ENCODE results near the gene PFKL. TPM values are rescaled to one million over a fixed set of nuclear protein-coding genes. Genes with fewer than 3 reads are reported as not detected.
"Not testable (repeated sequence)": the region's sequence is repeated elsewhere in the genome, so short reads cannot be mapped to it uniquely, and the experiment has no call there.

Gene PFKL
- total RNA-seq, 2 experiments from 2014 or later: 218 to 221 TPM

DNA sequence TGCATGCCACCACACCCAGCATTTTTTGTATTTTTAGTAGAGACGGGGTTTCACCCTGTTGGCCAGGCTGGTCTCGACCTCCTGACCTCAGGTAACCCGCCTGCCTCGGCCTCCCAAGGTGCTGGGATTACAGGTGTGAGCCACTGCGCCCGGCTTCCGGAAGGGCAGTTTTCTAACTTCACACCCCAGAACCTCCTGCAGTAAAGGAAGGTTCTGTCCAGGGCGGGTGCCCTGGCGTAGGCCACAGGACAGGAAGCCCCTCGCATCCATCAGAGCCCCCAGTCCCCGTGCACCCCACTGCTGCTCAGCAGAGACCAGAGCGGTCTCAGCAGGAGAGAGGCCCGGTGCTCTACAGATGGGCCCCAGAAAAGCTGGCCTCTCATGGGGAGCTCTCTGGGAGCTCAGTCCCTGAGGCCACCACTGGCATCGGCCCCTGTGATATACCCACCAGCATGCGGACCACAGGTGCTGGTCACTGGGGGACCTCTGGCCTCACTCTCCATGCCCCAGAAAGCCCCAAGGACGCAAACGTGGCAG lies 34.1 kb upstream of the PFKL start:
- Mint-ChIP-seq H3K27me3 (no peaks in the 10 kb centered on the region), H3K4me3 (no peak overlapping the region), H3K27ac (no peak overlapping the region), H3K36me3 (ENCODE audit: low read depth) (no peaks in the 10 kb centered on the region), H3K4me1 (no peaks in the 10 kb centered on the region), H3K9me3 (no peaks in the 10 kb centered on the region)
- ChIA-PET CTCF (no interaction called here), POLR2A (no interaction called here)
- no peak for DNase-seq

DNA sequence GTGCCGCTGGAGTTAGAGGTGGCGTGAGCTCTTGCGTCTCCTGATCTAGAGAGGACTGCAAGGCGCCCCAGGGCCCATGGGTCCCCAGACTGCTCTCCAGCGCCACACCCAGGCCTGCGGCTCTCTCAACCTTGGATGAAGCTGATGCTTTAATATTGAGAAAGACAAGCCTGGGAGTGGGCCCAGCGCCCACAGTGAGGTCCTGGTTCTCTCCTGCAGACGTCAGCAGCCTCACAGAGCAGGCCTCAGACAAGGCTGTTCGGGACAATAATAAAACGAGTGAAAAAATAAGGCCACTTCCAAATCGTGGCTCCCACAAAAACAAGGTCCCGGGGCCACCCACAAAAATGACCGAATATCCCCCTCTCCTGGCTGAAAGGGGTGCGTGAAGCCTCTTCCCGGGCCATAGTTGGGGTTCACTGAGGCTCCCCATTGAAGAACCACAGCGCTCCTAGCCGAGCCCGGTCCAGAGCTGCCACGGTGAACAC lies 32.2 kb upstream of the PFKL start:
- ChIA-PET POLR2A (no interaction called here), CTCF (interaction anchor here (0.7 kb wide), 1 partner anchor 195 kb away, joined by 3 read pairs; no protein-coding TSS in a partner anchor)
- H3K27ac Mint-ChIP-seq: no peak overlapping the region
- no peaks in the 10 kb centered on the region for H3K36me3 Mint-ChIP-seq (ENCODE audit: low read depth)
- no peaks in the 10 kb centered on the region for H3K27me3 Mint-ChIP-seq
- H3K9me3 Mint-ChIP-seq: no peaks in the 10 kb centered on the region
- H3K4me1 Mint-ChIP-seq: no peaks in the 10 kb centered on the region
- DNase-seq: peak; percentile 33
- no peak overlapping the region for H3K4me3 Mint-ChIP-seq

DNA sequence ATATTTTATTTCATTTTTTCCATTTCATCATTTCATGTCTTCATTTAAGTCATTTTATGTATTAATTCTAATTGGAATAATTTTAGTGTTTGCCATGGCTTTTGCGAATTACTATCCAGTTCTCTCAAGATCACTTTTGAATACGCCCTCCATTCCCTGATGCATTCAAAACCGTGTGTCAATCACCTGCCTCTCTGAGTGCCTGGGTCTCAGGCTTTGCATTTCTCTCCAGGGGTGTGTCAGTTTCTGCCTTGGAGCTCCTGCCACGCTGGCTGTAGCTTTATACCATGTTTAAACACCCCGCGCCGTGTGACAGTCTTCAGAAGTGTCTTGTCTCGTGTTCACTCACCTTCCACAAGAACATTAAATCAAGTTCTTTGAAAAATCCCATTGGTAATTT lies 30.8 kb upstream of the PFKL start:
- CTCF ChIA-PET: interaction anchor here (1.0 to 1.3 kb wide), 2 partner anchors 29 to 162 kb away, joined by 3 read pairs; no protein-coding TSS in a partner anchor
- Mint-ChIP-seq H3K27me3 (no peaks in the 10 kb centered on the region), H3K36me3 (ENCODE audit: low read depth) (no peaks in the 10 kb centered on the region), H3K9me3 (no peaks in the 10 kb centered on the region), H3K4me3 (no peak overlapping the region), H3K4me1 (no peaks in the 10 kb centered on the region), H3K27ac (no peak overlapping the region)
- POLR2A ChIA-PET: interaction anchor here (1.0 kb wide), 1 partner anchor 28 kb away, joined by 3 read pairs; no protein-coding TSS in a partner anchor
- DNase-seq: no peak

DNA sequence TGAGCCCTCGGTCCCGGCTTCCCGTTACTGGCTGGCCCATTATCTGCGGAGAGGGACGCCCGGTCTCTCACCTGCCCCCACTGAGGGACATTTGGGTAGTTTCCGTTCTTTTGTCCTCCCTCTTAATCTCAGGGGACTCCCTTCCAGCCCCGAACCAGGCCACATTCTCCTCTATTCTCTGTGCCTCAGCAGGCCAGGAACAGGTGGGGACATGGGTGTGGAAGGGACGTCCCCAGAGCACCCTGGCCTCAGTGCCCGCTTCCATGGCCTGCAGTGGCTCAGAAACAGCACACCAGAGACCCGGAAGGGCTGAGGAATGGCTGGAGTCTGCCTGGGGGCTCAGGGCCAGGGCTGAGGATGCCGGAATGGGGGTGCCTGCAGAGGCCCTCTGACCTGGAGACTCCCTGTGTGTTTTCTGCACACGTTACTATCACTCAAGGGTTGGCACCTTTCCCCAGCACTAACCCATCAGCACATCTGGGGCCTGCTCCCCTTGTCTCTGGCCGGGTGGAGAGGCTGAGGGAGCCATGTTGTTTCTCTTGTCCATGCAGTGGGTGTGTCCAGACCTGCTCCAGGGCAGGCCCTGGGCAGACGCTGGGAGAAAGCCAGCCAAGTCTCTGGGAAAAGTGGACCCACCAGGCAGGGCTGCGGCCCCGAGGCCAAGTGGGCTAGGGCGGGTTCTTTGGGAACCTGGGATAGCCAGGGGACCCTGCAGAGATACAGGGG lies 28.1 kb upstream of the PFKL start:
- no peak for DNase-seq
- H3K36me3 Mint-ChIP-seq (ENCODE audit: low read depth): no peaks in the 10 kb centered on the region
- ChIA-PET POLR2A (no interaction called here), CTCF (interaction anchor here (0.7 kb wide), 1 partner anchor 344 kb away, joined by 10 read pairs; no protein-coding TSS in a partner anchor)
- no peak overlapping the region for H3K4me3 Mint-ChIP-seq
- H3K27me3 Mint-ChIP-seq: peaks cover 16% of the 10 kb centered on the region
- no peaks in the 10 kb centered on the region for H3K4me1 Mint-ChIP-seq
- H3K27ac Mint-ChIP-seq: no peak overlapping the region
- no peaks in the 10 kb centered on the region for H3K9me3 Mint-ChIP-seq

DNA sequence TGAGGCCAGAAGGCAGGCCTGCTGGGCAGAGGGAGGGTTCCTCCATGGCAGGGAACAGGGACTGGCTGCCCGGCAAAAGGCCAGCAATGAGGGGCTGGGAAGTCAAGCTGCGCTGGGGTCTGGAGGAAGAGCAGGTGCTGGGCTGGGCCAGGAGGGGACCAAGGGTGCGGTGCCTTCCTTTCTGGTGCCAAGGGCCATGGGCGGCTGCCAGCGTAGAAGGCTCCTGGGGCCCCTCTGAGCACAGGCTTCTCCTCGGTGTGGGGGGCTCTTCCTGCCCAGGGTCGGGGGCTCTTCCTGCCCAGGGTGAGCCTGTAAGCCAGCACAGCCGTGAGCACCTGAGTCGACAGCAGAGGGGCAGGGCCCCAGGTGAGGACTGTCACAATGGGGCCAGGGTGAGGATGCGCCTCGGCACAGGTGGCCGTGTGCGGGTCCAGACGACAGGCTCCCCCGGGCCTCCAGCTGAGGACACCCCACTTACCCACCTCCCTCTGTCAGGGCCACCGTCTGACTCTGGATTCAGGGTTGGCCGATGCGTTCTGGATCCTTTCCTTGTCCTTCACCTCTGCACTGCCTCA lies 27.5 kb upstream of the PFKL start:
- POLR2A ChIA-PET: no interaction called here
- Mint-ChIP-seq H3K4me3 (no peak overlapping the region), H3K27ac (no peak overlapping the region), H3K36me3 (ENCODE audit: low read depth) (no peaks in the 10 kb centered on the region), H3K27me3 (peaks cover 19% of the 10 kb centered on the region), H3K9me3 (no peaks in the 10 kb centered on the region), H3K4me1 (no peaks in the 10 kb centered on the region)
- no peak for DNase-seq
- CTCF ChIA-PET: no interaction called here

DNA sequence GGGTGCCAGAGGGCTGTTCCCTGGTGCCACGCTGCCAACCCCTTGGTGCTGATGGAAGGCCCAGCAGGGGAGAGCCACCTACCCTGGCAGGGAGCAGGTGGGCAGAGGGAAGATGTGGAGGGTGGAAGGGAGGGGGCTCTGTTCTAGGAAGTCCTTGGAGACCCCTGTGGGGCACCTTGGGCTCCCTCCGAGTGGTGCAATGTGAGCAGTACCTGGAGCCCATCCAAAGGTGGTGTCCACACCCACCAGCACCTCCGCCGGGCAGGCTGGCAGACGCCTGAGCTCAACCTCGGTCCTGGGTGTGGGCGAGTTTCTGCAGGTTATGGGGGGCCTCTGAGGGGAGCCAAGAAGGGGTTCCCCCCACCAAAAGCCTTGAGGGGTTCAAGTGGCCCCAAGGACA lies 26.8 kb upstream of the PFKL start:
- H3K27me3 Mint-ChIP-seq: peaks cover 19% of the 10 kb centered on the region
- no peaks in the 10 kb centered on the region for H3K36me3 Mint-ChIP-seq (ENCODE audit: low read depth)
- no peaks in the 10 kb centered on the region for H3K4me1 Mint-ChIP-seq
- H3K27ac Mint-ChIP-seq: no peak overlapping the region
- H3K4me3 Mint-ChIP-seq: no peak overlapping the region
- no peak for DNase-seq
- ChIA-PET CTCF (no interaction called here), POLR2A (no interaction called here)
- no peaks in the 10 kb centered on the region for H3K9me3 Mint-ChIP-seq

DNA sequence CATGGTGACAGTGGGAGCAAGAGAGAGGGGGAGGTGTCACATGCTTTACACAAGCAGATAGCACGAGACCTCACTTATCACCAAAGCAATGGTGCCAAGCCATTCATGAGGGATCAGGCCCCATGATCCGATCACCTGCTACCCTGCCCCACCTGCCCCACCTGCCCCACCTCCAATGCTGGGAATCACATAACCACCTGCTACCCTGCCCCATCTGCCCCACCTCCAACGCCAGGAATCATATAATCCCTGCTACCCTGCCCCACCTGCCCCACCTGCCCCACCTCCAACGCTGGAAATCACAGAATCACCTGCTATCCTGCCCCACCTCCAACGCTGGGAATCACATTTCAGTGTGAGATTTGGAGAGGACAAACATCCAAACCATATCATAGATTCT lies 24.8 kb upstream of the PFKL start:
- Mint-ChIP-seq H3K4me3 (no peak overlapping the region), H3K27me3 (peaks cover 23% of the 10 kb centered on the region)

DNA sequence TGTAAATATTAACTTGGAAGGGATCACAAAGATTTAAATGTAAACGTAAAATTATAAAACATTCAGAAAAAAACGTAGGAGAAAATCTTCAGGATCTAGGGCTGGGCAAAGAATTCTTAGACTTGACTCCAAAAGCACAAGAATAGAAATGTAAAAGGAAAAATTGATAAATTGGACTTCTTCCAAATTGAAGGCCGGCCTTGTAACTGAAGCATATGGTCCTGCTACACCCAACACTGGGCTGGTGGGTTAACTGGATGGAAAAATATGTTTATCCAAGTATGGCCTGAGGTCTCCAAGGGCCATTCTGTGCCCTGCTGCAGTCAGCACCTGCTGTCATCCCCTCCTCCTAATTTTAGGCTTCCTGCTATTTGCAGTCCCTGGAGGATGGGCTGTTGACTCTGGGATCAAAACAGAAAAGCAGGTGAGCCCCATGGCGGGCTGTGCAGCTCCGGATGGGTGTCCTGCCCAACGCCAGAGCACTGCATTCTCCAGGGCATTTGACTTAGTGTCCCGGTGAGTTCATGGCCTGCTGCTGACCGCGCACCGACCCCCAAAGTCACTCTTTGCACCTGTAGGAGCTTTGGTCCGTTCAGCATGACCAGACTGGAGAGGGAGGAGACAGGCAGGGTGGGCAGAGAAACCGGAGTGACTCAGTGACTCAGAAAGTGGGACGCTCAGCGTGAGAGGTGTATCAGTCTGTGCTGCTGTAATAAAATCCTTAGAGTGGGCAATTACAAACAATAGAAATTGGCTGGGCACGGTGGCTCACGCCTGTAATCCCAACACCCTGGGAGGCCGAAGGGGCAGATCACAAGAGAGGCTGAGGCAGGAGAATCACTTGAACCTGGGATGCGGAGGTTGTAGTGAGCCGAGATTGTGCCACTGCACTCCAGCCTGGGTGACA lies 20.2 kb upstream of the PFKL start:
- Mint-ChIP-seq H3K4me3 (no peak overlapping the region), H3K27me3 (peaks cover 20% of the 10 kb centered on the region), H3K36me3 (ENCODE audit: low read depth) (no peaks in the 10 kb centered on the region), H3K27ac (no peak overlapping the region), H3K4me1 (no peaks in the 10 kb centered on the region), H3K9me3 (no peaks in the 10 kb centered on the region)
- POLR2A ChIA-PET: no interaction called here
- DNase-seq: no peak
- CTCF ChIA-PET: no interaction called here

More for the DNA sequence above, 24.8 kb upstream of the PFKL start:
- H3K9me3 Mint-ChIP-seq: no peaks in the 10 kb centered on the region
- H3K4me1 Mint-ChIP-seq: no peaks in the 10 kb centered on the region
- DNase-seq: no peak
- no peak overlapping the region for H3K27ac Mint-ChIP-seq
- H3K36me3 Mint-ChIP-seq (ENCODE audit: low read depth): no peaks in the 10 kb centered on the region
- CTCF ChIA-PET: no interaction called here
- POLR2A ChIA-PET: no interaction called here

DNA sequence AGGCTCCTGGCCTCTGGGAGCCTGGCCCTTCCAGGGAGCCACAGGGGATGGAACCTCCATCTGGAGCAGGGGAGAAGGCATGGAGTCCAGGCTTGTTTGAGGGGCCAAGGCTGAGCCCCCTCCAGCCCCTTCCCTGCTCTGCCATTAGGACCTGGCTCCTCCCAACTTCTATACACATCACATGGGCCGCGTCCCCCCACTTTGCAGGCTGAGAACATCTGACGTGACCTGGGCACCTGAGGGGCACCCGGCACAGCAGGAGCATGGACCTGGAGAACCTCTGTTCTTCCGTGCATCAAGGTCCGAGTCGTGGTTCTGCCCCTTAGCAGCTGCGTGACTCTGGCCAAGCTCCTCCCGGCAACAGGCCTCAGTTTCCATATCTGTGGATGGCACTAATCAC lies 18.1 kb upstream of the PFKL start:
- Mint-ChIP-seq H3K27ac (no peak overlapping the region), H3K4me3 (no peak overlapping the region), H3K4me1 (no peaks in the 10 kb centered on the region), H3K36me3 (ENCODE audit: low read depth) (no peaks in the 10 kb centered on the region), H3K27me3 (peaks cover 7% of the 10 kb centered on the region), H3K9me3 (no peaks in the 10 kb centered on the region)
- ChIA-PET CTCF (no interaction called here), POLR2A (no interaction called here)
- no peak for DNase-seq

DNA sequence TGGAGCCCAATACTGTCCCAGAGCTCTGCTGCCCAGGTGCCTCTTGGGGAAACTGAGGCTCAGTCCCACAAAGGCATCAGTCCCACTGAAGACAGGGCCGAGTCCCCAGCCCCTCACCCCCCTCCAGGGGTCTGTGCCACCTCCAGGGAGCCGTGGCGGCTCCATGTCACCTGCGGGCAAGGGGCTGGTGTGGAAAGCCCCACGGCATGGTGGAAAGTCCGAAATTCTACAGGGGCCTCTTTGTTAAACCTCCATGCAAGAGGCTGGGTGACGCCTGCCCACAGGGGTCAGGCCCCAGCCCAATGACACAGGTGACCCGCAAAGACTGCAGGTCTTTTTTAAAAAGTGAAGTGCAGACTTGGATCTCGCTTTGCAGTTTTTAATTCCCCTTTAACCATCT lies 17.5 kb upstream of the PFKL start:
- no peak overlapping the region for H3K4me3 Mint-ChIP-seq
- no peaks in the 10 kb centered on the region for H3K4me1 Mint-ChIP-seq
- DNase-seq: no peak
- H3K36me3 Mint-ChIP-seq (ENCODE audit: low read depth): no peaks in the 10 kb centered on the region
- no peaks in the 10 kb centered on the region for H3K9me3 Mint-ChIP-seq
- no peak overlapping the region for H3K27ac Mint-ChIP-seq
- ChIA-PET POLR2A (no interaction called here), CTCF (no interaction called here)
- H3K27me3 Mint-ChIP-seq: peaks cover 4% of the 10 kb centered on the region

DNA sequence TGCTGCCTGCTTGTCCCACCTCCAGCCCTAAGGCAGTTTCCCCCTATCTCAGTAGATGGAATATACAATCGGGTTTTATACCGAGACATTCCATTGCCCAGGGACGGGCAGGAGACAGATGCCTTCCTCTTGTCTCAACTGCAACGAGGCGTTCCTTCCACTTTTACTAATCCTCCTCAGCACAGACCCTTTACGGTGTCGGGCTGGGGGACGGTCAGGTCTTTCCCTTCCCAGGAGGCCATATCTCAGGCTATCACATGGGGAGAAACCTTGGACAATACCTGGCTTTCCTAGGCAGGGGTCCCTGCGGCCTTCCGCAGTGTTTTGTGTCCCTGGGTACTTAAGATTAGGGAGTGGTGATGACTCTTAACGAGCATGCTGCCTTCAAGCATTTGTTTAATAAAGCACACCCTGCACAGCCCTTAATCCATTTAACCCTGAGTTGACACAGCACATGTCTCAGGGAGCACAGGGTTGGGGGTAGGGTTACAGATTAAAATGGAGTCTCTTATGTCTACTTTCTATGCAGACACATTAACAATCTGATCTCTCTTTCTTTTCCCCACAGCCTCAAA lies 16.6 kb upstream of the PFKL start:
- H3K4me3 Mint-ChIP-seq; H3K27me3 Mint-ChIP-seq; CTCF ChIA-PET; H3K36me3 Mint-ChIP-seq (ENCODE audit: low read depth); H3K27ac Mint-ChIP-seq; H3K4me1 Mint-ChIP-seq; H3K9me3 Mint-ChIP-seq; POLR2A ChIA-PET; DNase-seq: not testable (repeated sequence)

DNA sequence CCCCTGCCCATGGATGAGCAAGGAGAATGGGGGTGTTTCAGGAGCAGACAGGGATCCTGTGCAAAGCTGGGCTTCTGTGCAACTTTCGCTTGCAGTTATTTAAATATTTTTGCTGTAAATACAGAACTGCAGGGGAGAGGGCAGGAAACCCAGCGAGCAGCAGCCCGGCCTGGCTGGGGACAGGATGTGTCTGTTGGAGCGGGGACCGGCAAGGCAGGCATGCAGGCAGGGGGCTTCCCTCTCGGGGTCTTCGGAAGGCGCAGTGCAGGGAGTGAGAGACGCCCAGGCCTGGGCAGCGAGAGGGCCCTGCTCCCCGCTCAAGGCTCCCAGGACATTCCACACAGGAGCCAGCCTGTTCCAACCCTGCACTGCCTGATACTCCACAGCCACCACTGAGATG lies 15.9 kb upstream of the PFKL start:
- Mint-ChIP-seq H3K4me3 (no peak overlapping the region), H3K4me1 (no peaks in the 10 kb centered on the region), H3K9me3 (no peaks in the 10 kb centered on the region), H3K27ac (no peak overlapping the region), H3K27me3 (no peaks in the 10 kb centered on the region), H3K36me3 (ENCODE audit: low read depth) (no peaks in the 10 kb centered on the region)
- DNase-seq: no peak
- POLR2A ChIA-PET: no interaction called here
- CTCF ChIA-PET: no interaction called here
